Vagina (tissue), 2 donors: ENCODE results near the gene IRF2. TPM values are rescaled to one million over a fixed set of nuclear protein-coding genes. Genes with fewer than 3 reads are reported as not detected.

ENCODE experiments used
- DNase-seq, 2 donors: peaks; one replicate each; pipeline ENCODE4 v3.0.0-alpha.2; 2017; ENCODE audit errors: extremely low spot score in 2 of 2
- H3K27ac ChIP-seq: fragments of 200-600 bp; sonication (generic); one replicate; pipeline ENCODE4 v1.5.1; 2019
- H3K27me3 ChIP-seq: fragments of 200-600 bp; sonication (generic); one replicate; pipeline ENCODE4 v1.5.1; 2019
- H3K36me3 ChIP-seq, 2 donors: fragments of 200-600 bp; sonication (generic); one replicate each; pipeline ENCODE4 v1.5.1; 2017 to 2019
- H3K4me1 ChIP-seq: fragments of 200-600 bp; sonication (generic); one replicate; pipeline ENCODE4 v1.5.1; 2019
- H3K4me3 ChIP-seq, 2 donors: fragments of 200-600 bp; sonication (generic); 1 replicate in 1 of 2; 2 replicates in 1 of 2; pipeline ENCODE4 v1.5.1; 2016 to 2019
- H3K9me3 ChIP-seq: fragments of 200-600 bp; sonication (generic); one replicate; pipeline ENCODE4 v1.5.1; 2019
- CTCF ChIP-seq, 3 experiments: fragments of 450-650 bp in 2 of 3; fragments of 200-600 bp in 1 of 3; sonication (generic) in 1 of 3; IDR thresholded peaks; one replicate each; pipeline ENCODE4 v1.5.1; 2017 to 2019; ENCODE audit warnings: antibody characterized with exemption in 3 of 3, mild to moderate bottlenecking in 2 of 3, moderate library complexity in 2 of 3
- POLR2A ChIP-seq, 2 donors: fragments of 450-650 bp; IDR thresholded peaks; one replicate each; pipeline ENCODE4 v1.6.1; 2017; ENCODE audit warnings: antibody characterized with exemption in 2 of 2, mild to moderate bottlenecking in 2 of 2, moderate library complexity in 2 of 2
- POLR2AphosphoS5 ChIP-seq, 2 donors: sonication (generic); formaldehyde crosslinking; IDR thresholded peaks; one replicate each; pipeline ENCODE4 v1.9.0; 2017; ENCODE audit warnings: antibody characterized with exemption in 2 of 2, mild to moderate bottlenecking in 2 of 2, low read depth in 1 of 2; ENCODE audit not compliant: insufficient read depth in 1 of 2
- intact Hi-C: fragments of 100-400 bp; cut with DNase I; formaldehyde crosslinking; loops from one replicate; pipeline ENCODE4 v1.15.1; 2023
- total RNA-seq: library from RNA; depleted of rRNA; stranded (reverse); fragments of >200 nt; gene quantifications from one replicate; pipeline ENCODE4 v1.2.3, GENCODE V29; 2016

The IRF2 gene
- 18.7 TPM for total RNA-seq

GRCh38 chr4:184474263-184475095 is at the start of gene IRF2:
TSS of gene IRF2 (minus strand) at chr4:184474550. CDS start at chr4:184429064, 45,486 bp downstream.
- H3K27ac ChIP-seq = peak within 1 kb of the TSS; percentile 99
- H3K27me3 ChIP-seq = no peaks in the 10 kb centered on the region
- peak in 1 of 2 donors; percentile 98 for DNase-seq
- peak within 1 kb of the TSS; percentile 77 to 95 for H3K4me3 ChIP-seq
- H3K9me3 ChIP-seq = no peaks in the 10 kb centered on the region
- intact Hi-C loops = loop anchor here (10.0 kb wide), 3 partner anchors 60 to 190 kb away; no protein-coding TSS in a partner anchor
- H3K36me3 ChIP-seq = no peaks in the 10 kb centered on the region
- H3K4me1 ChIP-seq = peaks cover 53% of the 10 kb centered on the region
- TF ChIP-seq POLR2A (IDR thresholded peaks at IDR 0.05) (peak in 1 of 2 donors; percentile 91), CTCF (IDR thresholded peaks at IDR 0.05) (peak in 1 of 3 experiments; percentile 21), POLR2AphosphoS5 (IDR thresholded peaks at IDR 0.05; ENCODE audit: insufficient read depth in 1 of 2, low read depth in 1 of 2) (peak; percentile 97 to 100)

- H3K36me3 ChIP-seq = no peaks in the 10 kb centered on the region
- no peak overlapping the region for H3K4me3 ChIP-seq
- intact Hi-C loops = no loop called here
- TF ChIP-seq CTCF (IDR thresholded peaks at IDR 0.05) = no peak
- no peak for TF ChIP-seq POLR2A (IDR thresholded peaks at IDR 0.05)
- TF ChIP-seq POLR2AphosphoS5 (IDR thresholded peaks at IDR 0.05; ENCODE audit: insufficient read depth in 1 of 2, low read depth in 1 of 2) = no peak
- no peaks in the 10 kb centered on the region for H3K9me3 ChIP-seq
- no peak overlapping the region for H3K27ac ChIP-seq
- H3K4me1 ChIP-seq = peaks cover 19% of the 10 kb centered on the region
- DNase-seq = no peak
- no peaks in the 10 kb centered on the region for H3K27me3 ChIP-seq
Measured at GRCh38 chr4:184515606-184516005, 41.3 kb upstream of the IRF2 start.

- Histone ChIP-seq H3K4me1 (peaks cover 19% of the 10 kb centered on the region), H3K36me3 (no peaks in the 10 kb centered on the region), H3K9me3 (no peaks in the 10 kb centered on the region), H3K27me3 (no peaks in the 10 kb centered on the region), H3K4me3 (peak overlapping the region; percentile 18 to 21), H3K27ac (peak overlapping the region; percentile 63)
- peak in 1 of 2 donors; percentile 8 for TF ChIP-seq POLR2AphosphoS5 (IDR thresholded peaks at IDR 0.05; ENCODE audit: insufficient read depth in 1 of 2, low read depth in 1 of 2)
- TF ChIP-seq POLR2A (IDR thresholded peaks at IDR 0.05) = no peak
- no peak for TF ChIP-seq CTCF (IDR thresholded peaks at IDR 0.05)
- intact Hi-C loops = no loop called here
- no peak for DNase-seq
Measured at GRCh38 chr4:184514121-184514988, 40.0 kb upstream of the IRF2 start.

- Histone ChIP-seq H3K9me3 (no peaks in the 10 kb centered on the region), H3K27ac (peak overlapping the region; percentile 63), H3K27me3 (no peaks in the 10 kb centered on the region), H3K4me1 (peaks cover 19% of the 10 kb centered on the region), H3K4me3 (peak overlapping the region in 1 of 2 donors; percentile 21), H3K36me3 (no peaks in the 10 kb centered on the region)
- intact Hi-C loops = no loop called here
- TF ChIP-seq POLR2A (IDR thresholded peaks at IDR 0.05) = no peak
- no peak for TF ChIP-seq CTCF (IDR thresholded peaks at IDR 0.05)
- TF ChIP-seq POLR2AphosphoS5 (IDR thresholded peaks at IDR 0.05; ENCODE audit: insufficient read depth in 1 of 2, low read depth in 1 of 2) = no peak
- no peak for DNase-seq
Measured at GRCh38 chr4:184513802-184514120, 39.4 kb upstream of the IRF2 start.
